IgD-negative memory B cell (primary cell): ENCODE results near the gene RNU1-4. TPM values are rescaled to one million over a fixed set of nuclear protein-coding genes. Genes with fewer than 3 reads are reported as not detected.
"Not testable (repeated sequence)": the region's sequence is repeated elsewhere in the genome, so short reads cannot be mapped to it uniquely, and the experiment has no call there.

ENCODE experiments used
- H3K27ac Mint-ChIP-seq, 3 donors: one replicate each; pipeline ENCODE4 v1.8.0; 2020 to 2022; ENCODE audit warnings: mild to moderate bottlenecking in 3 of 3, mixed read lengths in 3 of 3, moderate library complexity in 1 of 3
- H3K27me3 Mint-ChIP-seq: one replicate; pipeline ENCODE4 v1.8.0; 2021; ENCODE audit warnings: mixed read lengths
- H3K36me3 Mint-ChIP-seq: one replicate; pipeline ENCODE4 v1.8.0; 2020; ENCODE audit warnings: mild to moderate bottlenecking, mixed read lengths
- H3K4me1 Mint-ChIP-seq, 3 donors: one replicate each; pipeline ENCODE4 v1.8.0; 2020 to 2022; ENCODE audit warnings: mixed read lengths in 3 of 3, mild to moderate bottlenecking in 1 of 3
- H3K4me3 Mint-ChIP-seq, 4 donors: one replicate each; pipeline ENCODE4 v1.8.0; 2020 to 2022; ENCODE audit warnings: mild to moderate bottlenecking in 4 of 4, mixed read lengths in 4 of 4, moderate library complexity in 3 of 4
- H3K9me3 Mint-ChIP-seq, 3 donors: one replicate each; pipeline ENCODE4 v1.8.0; 2020 to 2021; ENCODE audit warnings: mixed read lengths in 3 of 3, mild to moderate bottlenecking in 1 of 3
- polyA plus RNA-seq: library from polyadenylated mRNA; unstranded; fragments of 300-500 nt; fragmentation: Illumina TruSeq; gene quantifications from one replicate; pipeline ENCODE4 v1.2.3, GENCODE V29; 2021

The RNU1-4 gene
- polyA plus RNA-seq, 1 donor from 2014 or later: not detected

DNA sequence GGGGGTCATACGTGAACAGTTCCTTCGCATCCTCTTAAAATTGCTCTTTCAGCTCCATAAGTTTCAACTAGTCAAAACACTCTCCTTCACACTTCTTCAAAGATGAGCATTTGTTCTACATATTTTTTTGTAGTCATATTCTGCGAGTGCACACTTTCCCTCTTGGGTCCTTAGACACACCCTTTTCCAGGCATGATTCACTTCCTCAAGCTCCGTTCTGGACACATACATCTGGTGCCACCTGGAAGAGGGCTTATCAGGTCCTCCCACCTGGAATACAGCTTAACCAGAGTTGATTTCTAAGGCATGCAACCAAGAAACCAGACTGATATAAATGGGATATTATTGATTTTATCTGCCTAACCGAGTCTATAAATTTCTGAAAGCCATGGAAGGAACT lies 47.4 kb downstream of the RNU1-4 start:
- H3K4me1 Mint-ChIP-seq: not testable (repeated sequence)

More for the DNA sequence above, 47.4 kb downstream of the RNU1-4 start:
- H3K27ac Mint-ChIP-seq, H3K9me3 Mint-ChIP-seq, H3K4me3 Mint-ChIP-seq, H3K36me3 Mint-ChIP-seq, H3K27me3 Mint-ChIP-seq: not testable (repeated sequence)

Other genes with a start within 250 kb of the RNU1-4 start
- gene RNU1-1, start 226.2 kb upstream of the RNU1-4 start, polyA plus RNA-seq: not detected
- gene NBPF1, start 127.0 kb upstream of the RNU1-4 start, polyA plus RNA-seq: 15.5 TPM
- not detected for gene RNU1-3, start 73.6 kb upstream of the RNU1-4 start, polyA plus RNA-seq
- not detected for gene RNU1-2, start 155.5 kb downstream of the RNU1-4 start, polyA plus RNA-seq
- 3.9 TPM for gene CROCC, start 181.4 kb downstream of the RNU1-4 start, polyA plus RNA-seq
- 0.43 TPM for gene MFAP2, start 240.1 kb downstream of the RNU1-4 start, polyA plus RNA-seq